Stimulated activated CD8-positive, alpha-beta memory T cell treated with anti-CD3 and anti-CD28 coated beads, Interleukin-7, amount 100 ng/mL, for 24 hours (primary cell): ENCODE results near the gene BICRA.
"Not testable (repeated sequence)": the region's sequence is repeated elsewhere in the genome, so short reads cannot be mapped to it uniquely, and the experiment has no call there.

Experiments used
- DNase-seq: peaks from one replicate; pipeline ENCODE4 v3.0.0-alpha.2; 2020; ENCODE audit warnings: low read depth

The BICRA gene

DNA sequence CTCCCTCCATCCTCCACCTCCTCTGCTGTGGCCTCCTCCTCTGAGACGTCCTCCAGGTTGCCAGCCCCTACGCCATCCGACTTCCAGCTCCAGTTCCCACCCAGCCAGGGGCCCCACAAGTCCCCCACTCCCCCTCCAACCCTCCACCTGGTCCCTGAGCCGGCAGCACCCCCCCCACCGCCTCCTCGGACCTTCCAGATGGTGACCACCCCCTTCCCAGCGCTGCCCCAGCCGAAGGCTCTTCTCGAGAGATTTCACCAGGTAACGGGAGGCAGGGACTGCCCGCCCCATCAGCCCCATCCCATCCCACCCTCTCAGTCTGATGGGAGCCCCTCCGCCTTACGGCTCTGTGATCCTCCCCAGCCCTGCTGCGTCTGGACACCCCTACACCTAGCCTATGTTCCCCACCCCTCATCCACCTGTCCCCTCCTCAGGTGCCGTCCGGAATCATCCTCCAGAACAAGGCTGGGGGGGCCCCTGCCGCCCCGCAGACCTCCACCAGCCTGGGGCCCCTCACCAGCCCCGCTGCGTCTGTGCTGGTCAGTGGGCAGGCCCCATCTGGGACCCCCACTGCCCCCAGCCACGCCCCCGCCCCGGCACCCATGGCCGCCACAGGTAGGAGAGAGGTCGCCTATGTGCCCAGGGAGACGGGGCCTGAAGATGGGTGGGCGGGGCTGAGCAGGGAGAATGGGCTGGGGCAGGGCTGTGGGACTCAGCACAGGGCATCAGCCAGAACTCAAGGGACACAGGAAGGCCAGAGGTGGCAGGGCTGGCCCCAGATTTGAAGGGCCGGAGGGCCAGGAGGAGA lies 85.7 kb downstream of the BICRA start:
- DNase-seq = no peak

DNA sequence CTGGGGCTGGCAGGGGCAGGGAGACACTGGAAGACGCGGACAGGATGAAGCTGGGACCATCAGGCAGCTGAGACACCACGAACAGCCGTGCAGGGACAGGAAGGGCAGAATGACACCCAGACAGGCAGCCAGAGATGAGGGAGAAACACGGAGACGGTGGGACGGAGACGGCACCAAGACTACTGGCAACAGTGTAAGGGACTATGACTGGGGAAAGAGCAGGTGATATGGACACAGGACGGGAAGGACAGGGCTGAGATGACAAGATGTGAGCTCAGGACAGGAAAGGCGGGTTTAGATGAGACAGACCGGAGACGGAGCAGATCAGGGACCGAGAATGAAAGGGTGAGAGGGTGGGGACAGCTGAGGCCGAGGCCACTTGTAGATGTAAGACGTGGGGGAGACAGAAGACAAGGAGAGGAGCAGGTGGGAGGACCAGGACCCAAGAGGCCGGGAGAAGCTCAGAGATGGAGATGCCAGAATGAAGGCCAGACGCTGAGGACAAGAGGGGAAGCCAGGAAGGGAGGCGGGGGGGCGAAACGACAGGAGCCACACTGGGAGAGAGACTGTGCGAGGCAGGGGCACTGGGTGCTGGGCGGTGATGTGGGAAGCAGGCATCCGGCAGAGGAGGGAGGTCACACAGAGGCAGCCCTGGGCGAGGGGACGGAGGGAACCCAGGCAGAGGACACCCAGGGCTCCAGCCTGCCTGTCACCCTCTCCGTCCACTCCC lies 86.8 kb downstream of the BICRA start:
- DNase-seq = no peak

DNA sequence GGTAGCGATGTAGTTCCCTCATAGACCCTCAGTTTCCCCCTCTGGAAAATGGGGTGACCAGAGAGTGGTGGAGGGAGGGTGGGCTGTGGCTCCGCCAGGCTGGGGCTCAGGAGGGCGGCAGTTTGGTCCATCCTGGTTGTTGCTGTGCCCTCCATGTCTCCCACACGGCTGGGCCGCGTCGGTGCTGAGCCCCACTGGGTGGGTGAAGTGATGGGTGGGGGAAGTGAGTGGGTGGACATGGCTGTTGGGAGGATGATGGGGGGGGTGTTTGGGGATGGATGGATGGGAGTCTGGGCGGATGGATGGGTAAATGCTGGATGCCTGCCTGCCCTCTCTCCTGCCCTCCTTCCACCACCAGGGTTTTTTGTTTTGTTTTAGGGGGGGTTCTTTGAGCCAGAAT lies 87.7 kb downstream of the BICRA start:
- DNase-seq = no peak

DNA sequence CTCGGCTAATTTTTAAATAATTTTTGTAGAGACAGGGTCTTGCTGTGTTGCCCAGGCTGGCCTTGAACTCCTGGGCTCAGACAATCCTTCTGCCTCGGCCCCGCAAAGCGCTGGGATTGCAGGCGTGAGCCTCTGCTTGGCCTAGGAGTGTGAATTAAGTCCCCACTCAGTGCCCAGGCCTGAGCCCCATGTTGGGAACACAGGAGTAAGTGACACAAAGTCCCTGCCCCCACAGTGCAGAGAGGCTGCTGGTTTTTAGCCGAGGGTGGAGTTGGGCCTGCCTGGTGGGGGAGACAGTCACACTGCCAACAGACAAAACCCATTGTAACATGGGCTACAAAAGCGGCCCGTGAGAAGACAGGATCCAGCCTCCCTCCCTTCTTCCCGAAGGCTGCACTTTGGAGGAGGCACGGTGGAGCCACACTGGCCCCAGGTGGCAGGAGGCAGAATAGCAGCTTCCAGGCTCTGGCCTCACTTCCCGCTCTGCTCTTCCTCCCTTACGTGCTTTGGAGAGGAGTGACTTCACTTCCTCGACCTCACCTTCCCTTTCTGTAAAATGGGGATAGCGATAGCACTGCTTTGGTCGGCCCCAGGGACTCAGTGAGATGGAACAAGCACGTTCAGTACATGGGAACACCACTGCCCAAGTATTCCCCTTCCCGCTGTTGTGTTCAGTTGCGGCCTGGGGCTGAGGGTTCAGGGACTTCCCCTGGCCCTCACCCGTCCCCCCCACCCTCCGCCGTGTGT lies 89.1 kb downstream of the BICRA start:
- DNase-seq = no peak

DNA sequence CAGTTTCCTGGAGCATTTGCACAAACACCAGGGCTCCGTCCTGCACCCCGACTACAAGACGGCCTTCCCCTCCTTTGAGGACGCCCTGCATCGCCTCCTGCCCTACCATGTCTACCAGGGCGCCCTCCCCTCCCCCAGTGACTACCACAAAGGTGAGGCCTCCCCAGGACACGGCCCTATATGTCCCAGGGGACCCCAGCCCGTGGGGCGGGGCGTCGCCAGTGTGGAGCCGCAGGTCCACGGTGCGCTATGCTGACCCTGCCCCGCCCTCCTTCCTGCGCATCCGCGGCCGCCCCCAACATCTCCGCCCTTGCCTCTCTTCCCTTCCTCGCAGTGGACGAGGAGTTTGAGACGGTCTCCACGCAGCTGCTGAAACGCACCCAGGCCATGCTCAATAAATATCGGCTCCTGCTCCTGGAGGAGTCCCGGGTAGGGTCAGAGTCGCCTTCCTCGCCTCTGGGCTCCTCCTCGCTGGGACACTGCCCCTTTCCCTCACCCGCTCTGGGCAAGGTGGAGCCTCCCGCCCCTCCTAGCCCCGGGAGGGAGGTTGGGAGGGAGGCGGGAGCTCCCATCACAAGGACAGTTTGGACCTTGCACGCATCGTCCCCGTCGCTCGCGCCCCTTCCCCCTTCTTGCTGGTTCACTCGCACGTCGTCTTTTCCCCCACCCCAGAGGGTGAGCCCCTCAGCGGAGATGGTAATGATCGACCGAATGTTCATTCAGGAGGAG lies 89.9 kb downstream of the BICRA start:
- no peak for DNase-seq

DNA sequence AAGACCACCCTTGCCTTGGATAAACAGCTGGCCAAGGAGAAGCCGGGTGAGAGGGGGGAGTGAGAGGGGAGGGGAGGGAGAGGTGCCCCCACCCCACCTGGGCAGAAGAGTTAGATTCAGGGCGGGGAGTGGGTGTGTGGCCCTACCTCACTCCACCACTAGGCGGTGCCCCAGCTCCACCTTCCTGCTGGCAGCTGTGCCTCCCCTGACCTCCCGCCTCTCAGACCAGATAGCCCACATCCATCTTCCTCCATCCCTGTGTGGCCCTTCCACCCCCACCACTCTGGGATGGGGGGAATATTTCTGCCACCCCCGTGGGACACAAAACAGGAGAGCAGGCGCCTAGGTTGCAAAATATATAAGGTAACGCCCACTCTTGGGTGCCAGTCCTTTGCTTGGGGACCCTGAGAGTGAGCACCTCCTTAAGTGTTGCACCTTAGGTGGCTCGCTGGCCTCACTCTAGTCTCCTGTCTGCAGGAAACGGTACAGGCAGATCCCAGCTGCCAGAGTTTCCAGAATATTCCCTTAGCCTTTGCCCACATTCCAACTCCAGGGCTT lies 90.5 kb downstream of the BICRA start:
- DNase-seq = peak; percentile 32

DNA sequence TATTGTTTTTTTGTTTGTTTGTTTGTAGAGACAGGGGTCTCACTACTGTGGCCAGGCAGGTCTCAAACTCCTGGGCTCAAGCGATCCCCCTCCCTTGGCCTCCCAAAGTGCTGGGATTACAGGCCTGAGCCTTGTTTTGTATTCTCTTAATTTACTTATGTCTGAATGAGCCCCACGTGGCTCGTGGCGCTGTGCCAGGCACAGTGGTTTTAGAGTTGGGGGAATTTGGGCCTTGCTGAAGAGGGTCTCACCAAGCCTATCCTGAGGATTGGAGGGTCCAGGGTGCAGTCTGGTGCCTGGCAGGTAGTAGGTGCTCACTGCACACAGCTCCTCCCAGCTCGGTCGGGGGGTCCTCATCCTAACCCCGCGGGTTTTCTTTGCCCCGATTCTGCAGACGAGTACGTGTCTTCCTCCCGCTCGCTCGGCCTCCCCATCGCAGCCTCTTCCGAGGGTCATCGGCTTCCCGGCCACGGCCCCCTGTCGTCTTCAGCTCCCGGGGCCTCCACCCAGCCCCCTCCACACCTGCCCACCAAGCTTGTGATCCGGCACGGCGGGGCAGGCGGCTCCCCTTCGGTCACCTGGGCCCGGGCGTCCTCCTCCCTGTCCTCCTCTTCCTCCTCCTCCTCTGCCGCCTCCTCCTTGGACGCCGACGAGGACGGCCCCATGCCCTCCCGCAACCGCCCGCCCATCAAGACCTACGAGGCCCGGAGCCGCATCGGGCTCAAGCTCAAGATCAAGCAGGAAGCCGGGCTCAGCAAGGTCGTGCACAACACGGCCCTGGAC lies 92.2 kb downstream of the BICRA start:
- no peak for DNase-seq

DNA sequence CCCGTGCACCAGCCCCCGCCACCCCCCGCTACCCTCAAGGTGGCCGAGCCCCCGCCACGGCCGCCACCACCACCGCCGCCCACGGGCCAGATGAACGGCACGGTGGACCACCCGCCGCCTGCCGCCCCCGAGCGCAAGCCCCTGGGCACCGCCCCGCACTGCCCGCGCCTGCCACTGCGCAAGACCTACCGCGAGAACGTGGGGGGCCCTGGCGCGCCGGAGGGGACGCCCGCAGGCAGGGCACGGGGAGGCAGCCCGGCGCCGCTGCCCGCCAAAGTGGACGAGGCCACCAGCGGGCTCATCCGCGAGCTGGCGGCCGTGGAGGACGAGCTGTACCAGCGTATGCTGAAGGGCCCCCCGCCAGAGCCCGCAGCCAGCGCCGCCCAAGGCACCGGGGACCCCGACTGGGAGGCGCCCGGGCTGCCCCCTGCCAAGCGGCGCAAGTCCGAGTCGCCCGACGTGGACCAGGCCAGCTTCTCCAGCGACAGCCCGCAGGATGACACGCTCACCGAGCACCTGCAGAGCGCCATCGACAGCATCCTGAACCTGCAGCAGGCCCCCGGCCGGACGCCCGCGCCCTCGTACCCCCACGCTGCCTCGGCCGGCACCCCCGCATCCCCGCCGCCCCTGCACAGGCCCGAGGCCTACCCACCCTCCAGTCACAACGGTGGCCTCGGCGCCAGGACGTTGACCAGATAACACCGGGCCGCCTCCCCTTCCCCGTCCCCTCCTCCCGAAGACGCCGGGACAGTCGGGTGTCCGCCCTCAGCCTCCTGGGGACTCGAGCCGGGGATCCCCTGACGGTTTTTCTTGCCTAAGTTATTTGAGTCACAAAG lies 93.0 kb downstream of the BICRA start:
- DNase-seq = no peak

DNA sequence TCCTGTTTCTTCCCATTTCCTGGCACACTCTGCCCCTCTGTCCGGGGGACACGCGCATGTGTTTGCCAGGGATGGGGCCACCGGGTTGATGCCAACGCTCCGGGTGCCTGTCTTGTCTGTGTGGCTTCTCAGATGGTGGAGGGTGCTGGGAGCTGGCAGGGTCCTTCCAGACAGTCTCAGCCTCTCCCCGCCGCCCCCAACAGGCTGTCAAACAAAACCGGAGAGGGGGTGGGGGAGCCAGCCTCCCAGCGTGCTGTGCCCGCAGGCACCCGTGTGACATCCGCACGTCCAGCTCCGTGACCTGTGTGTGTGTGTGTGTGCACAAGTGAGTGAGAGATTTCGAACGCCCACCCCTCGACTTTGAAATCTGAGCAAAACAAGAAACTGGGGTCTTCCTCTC lies 93.7 kb downstream of the BICRA start:
- DNase-seq = no peak

DNA sequence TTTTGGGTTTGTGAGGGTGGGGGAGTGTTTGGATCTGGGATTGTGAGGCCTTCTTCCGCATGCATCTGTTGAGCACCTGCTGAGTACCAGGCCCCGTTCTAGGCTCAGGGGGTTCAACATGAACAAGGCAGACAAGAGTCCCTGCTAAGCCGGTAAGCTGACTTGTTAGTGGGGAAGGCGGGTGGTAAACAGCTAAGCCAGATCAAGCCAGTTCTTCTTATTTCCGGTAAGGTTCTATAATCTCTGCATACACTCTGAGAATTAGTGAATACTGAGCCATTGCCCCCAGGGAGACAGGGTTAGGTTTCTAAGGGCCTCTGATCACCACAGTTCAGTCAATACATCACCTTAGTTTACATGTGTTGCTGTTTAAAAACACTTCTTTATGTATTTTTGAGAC lies 94.4 kb downstream of the BICRA start:
- DNase-seq = no peak

DNA sequence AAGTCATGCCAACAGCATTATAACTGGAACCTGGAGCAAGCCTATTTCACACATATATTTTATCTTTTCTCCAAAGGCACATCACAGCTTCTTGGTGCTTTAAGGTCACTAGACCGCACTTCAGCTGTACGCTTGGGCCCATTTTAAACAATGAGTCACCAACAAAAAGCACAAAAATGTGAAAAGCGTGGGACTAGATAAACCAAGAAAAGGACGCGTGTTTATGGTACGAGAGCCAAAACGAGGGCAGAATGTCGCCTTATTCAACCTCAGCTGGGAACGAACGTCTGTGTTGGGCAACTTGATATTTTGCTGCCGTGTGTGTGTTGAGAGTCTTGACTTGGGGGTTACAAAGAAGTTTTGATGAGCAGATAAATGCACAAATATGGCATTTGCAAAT lies 95.1 kb downstream of the BICRA start:
- no peak for DNase-seq

DNA sequence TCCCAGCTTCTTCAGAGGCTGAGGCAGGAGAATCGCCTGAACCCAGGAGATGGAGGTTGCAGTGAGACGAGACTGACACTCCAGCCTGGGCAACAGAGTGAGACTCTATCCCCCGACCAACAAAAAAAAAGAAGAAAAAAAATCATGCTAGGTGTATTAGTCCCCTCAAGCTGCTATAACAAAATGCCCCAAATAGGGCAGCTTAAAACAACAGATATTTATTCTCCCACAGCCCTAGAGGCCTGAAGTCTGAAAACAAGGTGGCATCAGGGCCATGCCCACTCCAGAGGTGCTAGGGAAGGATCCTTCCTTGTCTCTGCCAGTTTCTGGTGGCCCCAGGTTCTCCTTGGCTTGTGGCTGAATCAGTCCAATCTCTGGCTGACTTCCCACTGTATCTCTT lies 95.7 kb downstream of the BICRA start:
- no peak for DNase-seq

DNA sequence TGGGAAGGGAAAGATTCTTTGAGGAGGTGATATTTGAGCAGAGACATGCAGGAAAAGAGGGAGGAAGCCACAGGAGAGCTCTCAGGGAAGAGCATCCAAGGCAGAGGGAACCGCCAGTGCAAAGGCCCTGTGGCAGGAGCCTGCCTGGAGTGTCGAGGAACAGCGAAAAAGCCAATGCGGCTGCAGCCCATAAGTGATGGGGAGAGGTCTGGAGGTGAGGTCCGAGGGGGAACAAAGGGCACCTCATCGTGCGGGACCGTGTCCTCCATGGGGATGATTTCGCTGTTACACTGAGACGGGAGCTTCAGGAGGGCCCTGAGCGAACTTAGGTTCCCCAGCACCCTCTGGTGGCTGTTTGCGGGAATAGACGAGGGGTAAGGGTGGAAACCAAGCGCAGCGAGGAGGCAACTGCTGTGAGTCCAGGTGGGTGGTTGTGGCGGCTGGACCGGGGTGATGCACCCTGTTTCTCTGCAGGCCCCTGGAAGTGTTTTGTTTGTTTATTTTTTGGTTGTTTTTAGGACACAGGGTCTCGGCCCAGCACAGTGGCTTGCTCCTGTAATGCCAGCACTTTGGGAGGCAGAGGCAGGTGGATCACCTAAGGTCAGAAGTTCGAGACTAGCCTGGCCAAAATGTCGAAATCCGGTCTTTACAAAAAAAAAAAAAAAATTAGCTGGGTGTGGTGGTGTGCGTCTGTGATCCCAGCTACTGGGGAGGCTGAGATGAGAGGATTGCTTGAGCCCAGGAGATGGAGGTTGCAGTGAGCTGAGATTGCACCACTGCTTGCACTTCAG lies 98.4 kb downstream of the BICRA start:
- DNase-seq = peak; percentile 53

DNA sequence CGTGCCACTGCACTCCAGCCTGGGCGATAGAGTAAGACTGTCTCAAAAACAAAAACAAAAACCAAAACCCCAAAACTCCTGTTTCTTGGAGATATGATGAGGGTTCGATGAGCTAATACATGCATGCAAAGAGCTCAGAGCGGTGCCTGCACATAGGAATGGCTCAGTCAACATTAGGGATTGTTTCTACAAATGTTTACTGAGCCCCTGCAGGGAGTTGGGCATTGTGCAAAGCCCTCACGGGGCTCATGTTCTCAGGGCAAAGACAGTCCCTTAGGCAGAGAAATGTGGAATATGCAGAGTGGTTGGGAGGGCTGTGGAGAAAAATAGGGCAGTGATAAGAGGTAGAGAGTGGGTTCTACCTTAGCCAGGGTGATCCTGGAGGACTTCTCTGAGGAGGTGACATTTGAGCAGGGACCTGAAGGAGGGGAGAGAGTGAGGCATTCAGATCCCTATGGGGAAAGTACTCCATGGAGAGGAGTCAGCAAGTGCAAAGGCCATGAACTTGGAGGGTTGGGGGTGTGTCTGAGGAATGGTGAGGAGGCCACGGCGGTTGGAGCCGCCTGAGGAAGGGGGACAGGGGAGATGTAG lies 102.8 kb downstream of the BICRA start:
- no peak for DNase-seq

DNA sequence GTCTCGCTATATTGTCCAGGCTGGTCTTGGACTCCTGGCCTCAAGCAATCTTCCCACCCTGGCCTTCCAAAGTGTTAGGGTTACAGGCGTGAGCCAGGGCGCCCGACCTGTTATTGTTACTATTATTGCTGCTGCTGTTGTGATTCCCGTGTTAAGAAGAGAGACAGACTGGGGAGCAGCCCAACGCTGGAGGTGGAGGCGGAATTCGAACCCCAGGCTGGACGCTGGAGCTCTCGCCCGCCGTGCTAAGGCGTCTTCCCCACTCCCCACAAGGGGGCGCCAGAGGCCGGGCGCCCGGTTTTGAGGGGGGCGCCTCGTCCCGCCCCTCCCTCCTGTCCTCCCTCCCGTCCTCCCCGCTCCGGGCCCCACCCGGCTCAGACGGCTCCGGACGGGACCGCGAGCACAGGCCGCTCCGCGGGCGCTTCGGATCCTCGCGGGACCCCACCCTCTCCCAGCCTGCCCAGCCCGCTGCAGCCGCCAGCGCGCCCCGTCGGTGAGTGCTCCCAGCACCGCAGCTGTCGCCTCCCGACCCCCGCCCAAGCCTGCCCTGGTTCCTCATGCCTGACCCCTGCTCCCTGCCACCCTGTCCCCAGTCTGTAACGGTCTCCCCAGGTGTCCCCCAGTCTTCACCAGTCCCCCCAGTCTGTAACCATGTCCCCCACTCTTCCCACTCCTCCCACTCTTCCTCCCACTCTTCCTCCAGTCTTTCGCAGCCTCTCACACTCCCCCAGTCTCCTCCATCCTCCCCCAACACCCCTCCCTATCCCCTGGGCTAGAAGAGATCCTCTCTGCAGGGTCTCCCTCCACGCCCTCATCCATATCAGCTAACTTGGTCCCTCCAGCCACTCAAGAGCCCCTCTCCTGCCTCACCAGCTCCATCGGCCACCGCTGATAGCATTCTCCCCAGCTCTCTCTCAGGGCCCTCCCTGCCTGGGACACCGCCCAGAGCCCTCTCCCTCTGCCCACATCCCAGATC lies 104.4 kb downstream of the BICRA start, which contains the start of gene EHD2:
EHD2 (plus strand) TSS at position 377 of the 976 bp plus-strand sequence. CDS start 3,191 bp downstream, outside the sequence.
- peak; percentile 18 for DNase-seq

DNA sequence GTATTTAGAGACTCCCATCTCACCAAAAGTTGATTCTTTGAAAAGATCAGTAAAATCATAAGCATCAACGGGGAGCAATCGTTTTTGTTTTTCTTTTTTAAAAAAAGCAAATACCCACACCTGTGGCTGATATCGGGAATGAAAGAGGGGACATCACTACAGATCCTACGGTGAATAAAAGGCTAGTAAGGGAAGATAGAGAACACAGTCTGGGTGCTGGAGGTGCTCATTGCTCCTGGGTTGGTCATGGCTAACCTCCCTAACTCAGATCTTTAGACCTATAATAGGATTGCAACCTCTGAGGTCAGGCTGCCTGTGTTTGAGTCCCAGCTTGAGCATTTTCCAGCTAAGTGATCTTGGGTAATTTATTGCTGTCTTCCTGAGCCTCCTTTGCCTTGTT lies 105.4 kb downstream of the BICRA start:
- no peak for DNase-seq

DNA sequence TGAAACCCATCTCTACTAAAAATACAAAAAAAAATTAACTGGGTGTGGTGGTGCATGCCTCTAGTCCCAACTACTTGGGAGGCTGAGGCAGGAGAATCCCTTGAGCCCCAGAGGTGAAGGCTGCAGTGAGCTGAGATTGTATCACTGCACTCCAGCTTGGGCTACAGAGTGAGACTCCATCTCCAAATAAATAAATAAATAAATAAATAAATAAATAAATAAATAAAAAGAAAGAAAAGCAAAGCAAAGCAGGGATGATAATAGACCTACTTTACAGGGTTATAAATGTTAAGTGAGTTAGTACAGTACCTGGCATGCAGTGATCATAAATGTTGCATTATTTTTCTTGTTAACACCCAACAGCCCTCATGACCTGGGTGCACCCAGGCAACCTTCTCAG lies 105.9 kb downstream of the BICRA start:
- not testable (repeated sequence) for DNase-seq
